Measurements from ENCODE around the gene PNLIP.

The PNLIP gene

GRCh38 chr10:116574797-116575196, 29.1 kb downstream of the PNLIP start:
- TF ChIP-seq CTCF (conservative IDR thresholded peaks at IDR 0.05; ENCODE audit: low read length) (no peak), EZH2phosphoT487 (IDR thresholded peaks at IDR 0.05; ENCODE audit: borderline replicate concordance) (no peak)

DNA sequence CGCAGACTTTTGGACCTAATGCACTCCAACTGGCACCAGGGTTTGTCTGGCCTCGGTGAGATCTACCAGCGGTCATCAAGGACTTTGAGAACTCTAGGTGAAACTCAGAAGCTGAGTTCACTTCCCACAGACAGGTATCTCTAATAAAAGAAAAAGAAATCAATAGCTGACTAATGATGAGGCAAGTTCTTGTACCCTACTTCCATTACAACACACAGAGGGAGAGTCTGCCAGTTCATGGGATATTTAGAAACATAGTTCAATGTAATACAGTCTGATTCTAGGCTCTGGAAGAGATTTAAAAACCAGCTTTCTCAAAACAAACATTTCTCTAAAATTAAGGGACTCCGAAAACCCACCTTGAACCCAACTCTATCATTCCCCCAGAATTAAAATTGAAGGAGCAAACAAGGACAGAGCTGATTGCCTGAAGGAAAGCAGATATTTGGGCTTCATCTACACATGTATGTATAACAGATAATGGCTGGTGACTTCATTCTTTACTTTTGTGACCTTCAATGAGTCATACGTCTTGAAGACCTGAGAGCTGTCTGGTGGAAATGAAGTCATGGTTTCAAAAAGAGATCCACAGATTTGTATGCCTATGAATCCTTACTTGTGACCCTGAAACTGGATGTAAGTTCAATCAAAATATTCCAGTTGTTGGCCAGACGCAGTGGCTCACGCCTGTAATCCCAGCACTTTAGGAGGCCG, 42.3 kb downstream of the PNLIP start:
- H3K27me3 ChIP-seq (ENCODE audit: insufficient read depth, low read length, poor library complexity, severe bottlenecking), result no peaks in the 10 kb centered on the region
- H3K4me1 ChIP-seq (ENCODE audit: insufficient read depth, low read length, poor library complexity, severe bottlenecking), result no peaks in the 10 kb centered on the region
- H2AFZ ChIP-seq (ENCODE audit: low read length), result no peak overlapping the region
- no peaks in the 10 kb centered on the region for H4K20me1 ChIP-seq (ENCODE audit: insufficient read depth, low read length, poor library complexity, severe bottlenecking)
- no peaks in the 10 kb centered on the region for H3F3A ChIP-seq (ENCODE audit: low read depth)
- H3K4me3 ChIP-seq (ENCODE audit: low read length, poor library complexity, severe bottlenecking), result no peak overlapping the region
- no peaks in the 10 kb centered on the region for H3K9me2 ChIP-seq (replicated peaks; ENCODE audit: low read depth, low read length)
- no peaks in the 10 kb centered on the region for H3K9me3 ChIP-seq (ENCODE audit: insufficient read depth, low read depth, low read length)
- H3K36me3 ChIP-seq (ENCODE audit: insufficient read depth, low read length), result no peaks in the 10 kb centered on the region
- no peak overlapping the region for H3K4me2 ChIP-seq (ENCODE audit: low read depth, low read length, poor library complexity, severe bottlenecking)
- TF ChIP-seq CTCF (conservative IDR thresholded peaks at IDR 0.05; ENCODE audit: low read length), result no peak
- no peak for TF ChIP-seq EZH2phosphoT487 (IDR thresholded peaks at IDR 0.05; ENCODE audit: borderline replicate concordance)
- no peaks in the 10 kb centered on the region for H3K79me2 ChIP-seq (ENCODE audit: insufficient read depth, low read length)
- no peak overlapping the region for H3K9ac ChIP-seq (ENCODE audit: low read depth, low read length, poor library complexity, severe bottlenecking)

More at GRCh38 chr10:116574797-116575196, 29.1 kb downstream of the PNLIP start:
- Histone ChIP-seq H3K9me2 (replicated peaks; ENCODE audit: low read depth, low read length) (no peaks in the 10 kb centered on the region), H2AFZ (ENCODE audit: low read length) (no peak overlapping the region), H3K9ac (ENCODE audit: low read depth, low read length, poor library complexity, severe bottlenecking) (no peak overlapping the region), H3K36me3 (ENCODE audit: insufficient read depth, low read length) (no peaks in the 10 kb centered on the region), H3K4me1 (ENCODE audit: insufficient read depth, low read length, poor library complexity, severe bottlenecking) (no peaks in the 10 kb centered on the region), H3F3A (ENCODE audit: low read depth) (no peaks in the 10 kb centered on the region), H4K20me1 (ENCODE audit: insufficient read depth, low read length, poor library complexity, severe bottlenecking) (no peaks in the 10 kb centered on the region), H3K79me2 (ENCODE audit: insufficient read depth, low read length) (no peaks in the 10 kb centered on the region), H3K27me3 (ENCODE audit: insufficient read depth, low read length, poor library complexity, severe bottlenecking) (no peaks in the 10 kb centered on the region), H3K4me2 (ENCODE audit: low read depth, low read length, poor library complexity, severe bottlenecking) (no peak overlapping the region), H3K9me3 (ENCODE audit: insufficient read depth, low read depth, low read length) (no peaks in the 10 kb centered on the region), H3K4me3 (ENCODE audit: low read length, poor library complexity, severe bottlenecking) (no peak overlapping the region)

DNA sequence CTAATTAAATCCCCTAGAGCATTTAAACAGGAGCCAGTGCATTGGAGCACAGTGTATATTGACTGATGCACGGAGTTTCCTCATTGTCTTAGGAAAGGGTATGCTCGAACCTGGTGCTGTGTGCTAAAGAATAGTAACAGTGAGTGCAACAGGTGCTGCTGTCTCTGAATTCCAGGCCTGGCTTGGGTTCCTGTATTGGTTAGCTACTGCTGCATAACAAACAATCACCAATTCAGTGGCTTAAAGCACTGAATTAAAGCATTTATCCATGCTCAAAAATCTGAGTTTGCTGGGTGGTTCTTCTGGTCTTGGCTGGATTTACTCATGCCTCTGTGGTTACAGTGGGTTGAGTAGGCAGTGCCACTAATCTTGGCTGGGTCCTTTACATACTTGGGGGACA, 43.3 kb downstream of the PNLIP start:
- Histone ChIP-seq H3K9me3 (ENCODE audit: insufficient read depth, low read depth, low read length) (no peaks in the 10 kb centered on the region), H3F3A (ENCODE audit: low read depth) (no peaks in the 10 kb centered on the region), H3K36me3 (ENCODE audit: insufficient read depth, low read length) (no peaks in the 10 kb centered on the region), H3K27me3 (ENCODE audit: insufficient read depth, low read length, poor library complexity, severe bottlenecking) (no peaks in the 10 kb centered on the region), H2AFZ (ENCODE audit: low read length) (no peak overlapping the region), H3K4me3 (ENCODE audit: low read length, poor library complexity, severe bottlenecking) (no peak overlapping the region), H3K9me2 (replicated peaks; ENCODE audit: low read depth, low read length) (no peaks in the 10 kb centered on the region), H3K4me2 (ENCODE audit: low read depth, low read length, poor library complexity, severe bottlenecking) (no peak overlapping the region), H4K20me1 (ENCODE audit: insufficient read depth, low read length, poor library complexity, severe bottlenecking) (no peaks in the 10 kb centered on the region), H3K9ac (ENCODE audit: low read depth, low read length, poor library complexity, severe bottlenecking) (no peak overlapping the region), H3K79me2 (ENCODE audit: insufficient read depth, low read length) (no peaks in the 10 kb centered on the region), H3K4me1 (ENCODE audit: insufficient read depth, low read length, poor library complexity, severe bottlenecking) (no peaks in the 10 kb centered on the region)
- TF ChIP-seq CTCF (conservative IDR thresholded peaks at IDR 0.05; ENCODE audit: low read length), result no peak
- TF ChIP-seq EZH2phosphoT487 (IDR thresholded peaks at IDR 0.05; ENCODE audit: borderline replicate concordance), result no peak

Measured in Loucy (cell line).